DND-41 (cell line): Measurements from ENCODE around the gene DYNC1I1.

Experiments
- ATAC-seq: fragments of 200-7000 bp; cut with Tn5 transposase; 3 replicates; pipeline ENCODE4 v1.9.1; 2021; ENCODE audit warnings: low read depth; ENCODE audit not compliant: insufficient read depth
- DNase-seq: peaks from one replicate; pipeline ENCODE4 v3.0.0-alpha.2; 2020
- H2AFZ ChIP-seq: 2 replicates; pipeline ENCODE4 v1.6.0; 2012; ENCODE audit warnings: low read depth, low read length
- H3K27ac ChIP-seq: 2 replicates; pipeline ENCODE4 v1.5.1; 2012; ENCODE audit warnings: low read length, inconsistent platforms
- H3K27me3 ChIP-seq: fragments of 200-600 bp; sonication (generic); 2 replicates; pipeline ENCODE4 v1.6.0; 2012; ENCODE audit warnings: low read length, mild to moderate bottlenecking, inconsistent platforms; ENCODE audit not compliant: insufficient read depth, poor library complexity
- H3K36me3 ChIP-seq: 2 replicates; pipeline ENCODE4 v1.5.1; 2012; ENCODE audit warnings: low read length, inconsistent platforms; ENCODE audit not compliant: insufficient read depth
- H3K4me1 ChIP-seq: 2 replicates; pipeline ENCODE4 v1.5.1; 2012; ENCODE audit warnings: mild to moderate bottlenecking, low read length; ENCODE audit not compliant: insufficient read depth
- H3K4me2 ChIP-seq: 2 replicates; pipeline ENCODE4 v1.6.0; 2012; ENCODE audit warnings: mild to moderate bottlenecking, moderate library complexity, low read length, inconsistent platforms; ENCODE audit not compliant: insufficient read depth
- H3K4me3 ChIP-seq, 2 experiments: fragments of 200-600 bp in 1 of 2; shearing (Covaris generic) in 1 of 2; 2 replicates each; pipeline ENCODE4 v1.5.1; 2012 to 2016; ENCODE audit warnings: inconsistent platforms in 2 of 2, low read length in 2 of 2, mild to moderate bottlenecking in 2 of 2, low read depth in 1 of 2, moderate library complexity in 1 of 2
- H3K79me2 ChIP-seq: 2 replicates; pipeline ENCODE4 v1.6.0; 2012; ENCODE audit warnings: low read length, inconsistent platforms; ENCODE audit not compliant: insufficient read depth
- H3K9ac ChIP-seq: 2 replicates; pipeline ENCODE4 v1.6.0; 2012; ENCODE audit warnings: low read depth, mild to moderate bottlenecking, inconsistent platforms, low read length, moderate library complexity
- H3K9me3 ChIP-seq: 2 replicates; pipeline ENCODE4 v1.5.1; 2012; ENCODE audit warnings: low read length, moderate library complexity, mild to moderate bottlenecking, inconsistent platforms; ENCODE audit not compliant: insufficient read depth, severe bottlenecking
- H4K20me1 ChIP-seq: 2 replicates; pipeline ENCODE4 v1.6.0; 2012; ENCODE audit warnings: low read length; ENCODE audit not compliant: insufficient read depth
- EZH2 ChIP-seq: IDR thresholded peaks from 3 replicates; pipeline ENCODE4 v1.6.1; 2012; ENCODE audit warnings: borderline replicate concordance, low read depth, mild to moderate bottlenecking, moderate library complexity, low read length, inconsistent platforms; ENCODE audit not compliant: severe bottlenecking
- TF ChIP-seq, protein P1 (sequence below): IDR thresholded peaks from 2 replicates; pipeline ENCODE4 v1.5.1; 2012; ENCODE audit warnings: borderline replicate concordance, low read length, moderate library complexity, mild to moderate bottlenecking; ENCODE audit not compliant: poor library complexity, severe bottlenecking; ENCODE audit errors: extremely low read depth

DYNC1I1 gene

GRCh38 chr7:95811846-95812445 lies 39.6 kb downstream of the DYNC1I1 start:
- no peak for TF ChIP-seq EZH2
- TF ChIP-seq, protein P1, sequence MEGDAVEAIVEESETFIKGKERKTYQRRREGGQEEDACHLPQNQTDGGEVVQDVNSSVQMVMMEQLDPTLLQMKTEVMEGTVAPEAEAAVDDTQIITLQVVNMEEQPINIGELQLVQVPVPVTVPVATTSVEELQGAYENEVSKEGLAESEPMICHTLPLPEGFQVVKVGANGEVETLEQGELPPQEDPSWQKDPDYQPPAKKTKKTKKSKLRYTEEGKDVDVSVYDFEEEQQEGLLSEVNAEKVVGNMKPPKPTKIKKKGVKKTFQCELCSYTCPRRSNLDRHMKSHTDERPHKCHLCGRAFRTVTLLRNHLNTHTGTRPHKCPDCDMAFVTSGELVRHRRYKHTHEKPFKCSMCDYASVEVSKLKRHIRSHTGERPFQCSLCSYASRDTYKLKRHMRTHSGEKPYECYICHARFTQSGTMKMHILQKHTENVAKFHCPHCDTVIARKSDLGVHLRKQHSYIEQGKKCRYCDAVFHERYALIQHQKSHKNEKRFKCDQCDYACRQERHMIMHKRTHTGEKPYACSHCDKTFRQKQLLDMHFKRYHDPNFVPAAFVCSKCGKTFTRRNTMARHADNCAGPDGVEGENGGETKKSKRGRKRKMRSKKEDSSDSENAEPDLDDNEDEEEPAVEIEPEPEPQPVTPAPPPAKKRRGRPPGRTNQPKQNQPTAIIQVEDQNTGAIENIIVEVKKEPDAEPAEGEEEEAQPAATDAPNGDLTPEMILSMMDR = no peak
- DNase-seq (no peak), ATAC-seq (no peak)
- Histone ChIP-seq H4K20me1 (no peaks in the 10 kb centered on the region), H3K4me2 (no peak overlapping the region), H3K9me3 (no peaks in the 10 kb centered on the region), H3K27ac (no peak overlapping the region), H3K27me3 (no peaks in the 10 kb centered on the region), H3K79me2 (no peaks in the 10 kb centered on the region), H3K9ac (no peak overlapping the region), H2AFZ (no peak overlapping the region), H3K4me1 (no peaks in the 10 kb centered on the region), H3K36me3 (no peaks in the 10 kb centered on the region), H3K4me3 (no peak overlapping the region)

GRCh38 chr7:95814721-95815120 lies 42.4 kb downstream of the DYNC1I1 start:
- Histone ChIP-seq H3K9me3 (no peaks in the 10 kb centered on the region), H3K4me2 (no peak overlapping the region), H3K9ac (no peak overlapping the region), H4K20me1 (no peaks in the 10 kb centered on the region), H3K4me3 (no peak overlapping the region), H3K36me3 (no peaks in the 10 kb centered on the region), H3K27ac (no peak overlapping the region), H3K79me2 (no peaks in the 10 kb centered on the region), H3K27me3 (no peaks in the 10 kb centered on the region), H2AFZ (no peak overlapping the region), H3K4me1 (no peaks in the 10 kb centered on the region)
- ATAC-seq = no peak
- TF ChIP-seq EZH2 = no peak
- TF ChIP-seq, protein P1 = no peak
- no peak for DNase-seq

DNA sequence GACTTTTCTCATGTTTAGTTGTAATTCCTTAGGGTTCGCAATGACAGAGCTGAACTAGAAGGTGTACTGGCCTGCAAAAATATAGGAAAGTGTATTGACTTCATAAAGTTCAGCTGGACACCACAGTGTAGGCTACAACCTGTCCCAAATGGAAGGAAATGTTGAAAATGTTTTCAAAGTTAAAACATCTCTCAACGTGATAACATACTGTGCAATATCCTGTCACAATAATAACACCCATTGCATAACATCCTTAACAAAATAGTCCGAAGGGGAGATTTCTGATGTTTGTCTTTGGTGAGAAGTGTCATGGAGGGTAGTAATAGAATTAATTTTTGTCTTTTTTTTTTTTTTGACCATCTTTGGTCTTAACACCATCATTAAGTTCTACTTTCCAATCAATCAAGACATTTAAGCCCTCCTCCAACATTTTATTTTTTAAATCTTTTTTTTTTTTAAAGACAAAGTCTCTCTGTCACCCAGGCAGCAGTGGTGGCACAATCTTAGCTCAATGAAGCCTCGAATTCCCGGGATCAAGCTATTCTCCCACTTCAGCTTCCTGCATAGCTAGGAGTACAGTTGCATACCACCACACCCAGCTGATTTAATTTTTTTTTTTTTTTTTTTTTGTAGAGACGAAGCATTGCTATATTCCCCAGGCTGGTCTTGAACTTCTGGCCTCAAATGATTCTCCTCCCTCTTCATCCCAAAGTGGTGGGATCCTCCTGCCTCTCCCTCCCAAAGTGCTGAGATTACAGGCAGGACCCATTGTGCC lies 45.7 kb downstream of the DYNC1I1 start:
- Histone ChIP-seq H3K36me3 (no peaks in the 10 kb centered on the region), H3K27me3 (no peaks in the 10 kb centered on the region), H3K9me3 (no peaks in the 10 kb centered on the region), H3K4me1 (no peaks in the 10 kb centered on the region), H4K20me1 (no peaks in the 10 kb centered on the region), H2AFZ (no peak overlapping the region), H3K27ac (no peak overlapping the region), H3K4me2 (no peak overlapping the region), H3K9ac (no peak overlapping the region), H3K79me2 (no peaks in the 10 kb centered on the region), H3K4me3 (no peak overlapping the region)
- no peak for DNase-seq
- no peak for TF ChIP-seq EZH2
- TF ChIP-seq, protein P1 = no peak
- ATAC-seq = no peak
